Hindlimb muscle (tissue), 1 donor: ENCODE measurements around the gene ARID1B. TPM values are rescaled to one million over a fixed set of nuclear protein-coding genes. Genes with fewer than 3 reads are reported as not detected.
A peak's percentile ranks its signal among the peaks of the same experiment; 100 is the strongest.

Experiments used
- DNase-seq: peaks from one replicate; pipeline ENCODE4 v3.0.0-alpha.2; 2013
- polyA plus RNA-seq: library from polyadenylated mRNA; unstranded; fragments of 120-200 nt; gene quantifications from one replicate; pipeline ENCODE4 v1.2.1, GENCODE V29; 2013; ENCODE audit not compliant: insufficient read length

ARID1B gene
- polyA plus RNA-seq, 1 donor = 76.6 TPM

DNA sequence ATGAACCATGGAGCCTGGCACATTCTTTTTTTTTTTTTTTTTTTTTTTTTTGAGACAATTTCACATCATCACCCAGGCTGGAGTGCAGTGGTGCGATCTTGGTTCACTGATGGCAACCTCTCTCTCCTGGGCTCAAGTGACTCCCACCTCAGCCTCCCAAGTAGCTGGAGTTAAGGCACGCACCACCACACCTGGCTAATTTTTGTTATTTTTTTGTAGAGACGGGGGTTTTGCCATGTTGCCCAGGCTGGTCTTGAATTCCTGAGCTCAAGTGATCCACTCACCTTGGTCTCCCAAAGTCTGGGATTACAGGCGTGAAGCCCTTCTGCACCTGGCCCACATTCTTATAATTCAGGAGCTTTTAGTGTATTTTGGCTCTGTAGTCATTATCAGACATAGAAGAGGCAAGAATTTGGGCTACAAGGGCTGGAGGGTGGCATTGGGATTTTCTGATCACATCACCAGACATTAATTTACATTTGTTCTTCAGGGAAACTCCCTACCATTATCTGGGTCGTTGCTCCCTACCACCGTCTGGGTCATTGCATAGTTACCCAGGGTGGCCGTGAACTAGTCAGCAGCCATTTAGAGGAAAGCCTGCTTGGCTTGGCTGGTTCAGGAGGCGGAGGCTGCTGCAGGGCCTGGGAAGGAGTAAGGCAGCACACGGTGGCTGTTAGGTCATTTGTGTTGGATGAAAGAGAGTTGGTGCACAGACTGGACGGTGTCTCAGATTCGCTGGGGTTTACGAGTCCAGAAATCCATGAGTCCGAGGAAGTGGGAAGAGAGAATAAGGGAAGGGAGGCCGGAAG is 17.6 kb downstream of the ARID1B start:
- DNase-seq = no peak

DNA sequence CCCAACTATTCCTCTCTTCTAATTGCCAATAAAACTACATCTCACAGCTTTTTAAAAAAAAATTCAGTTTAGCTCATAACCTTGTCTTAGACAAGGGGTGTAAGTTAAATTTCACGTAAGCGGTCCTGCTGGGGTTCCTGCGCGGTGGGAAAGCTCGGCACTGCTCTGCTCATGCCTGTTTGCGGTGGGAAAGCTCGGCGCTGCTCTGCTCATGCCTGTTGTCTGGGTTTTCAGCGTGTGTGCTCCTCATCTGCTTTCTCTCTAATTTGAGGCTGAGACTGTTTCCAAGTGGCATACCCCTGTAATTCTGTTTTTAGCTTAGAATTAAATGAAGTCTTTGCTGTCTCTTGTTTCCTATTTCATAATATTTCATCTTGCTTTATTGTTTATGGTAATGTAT is 18.6 kb downstream of the ARID1B start:
- no peak for DNase-seq

DNA sequence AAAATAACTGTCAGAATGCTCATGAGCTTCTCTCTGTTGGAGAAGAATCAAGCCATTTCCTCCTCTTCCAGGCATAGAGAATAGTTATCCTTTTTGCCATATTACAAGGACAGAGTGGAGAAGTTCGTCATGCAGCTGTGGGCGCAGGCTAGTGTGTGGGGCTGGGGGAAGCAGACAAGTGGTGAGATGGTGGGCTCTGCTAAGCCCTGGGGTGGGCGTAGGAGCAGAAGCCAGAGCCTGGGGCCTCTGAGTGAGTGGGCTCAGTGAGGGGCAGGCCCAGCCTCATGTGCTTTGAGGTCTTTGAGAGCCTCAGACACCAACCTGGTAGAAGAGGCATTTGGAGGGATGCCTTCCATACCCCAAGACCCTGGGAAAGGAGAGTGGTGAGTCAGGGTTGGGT is 19.4 kb downstream of the ARID1B start:
- no peak for DNase-seq

DNA sequence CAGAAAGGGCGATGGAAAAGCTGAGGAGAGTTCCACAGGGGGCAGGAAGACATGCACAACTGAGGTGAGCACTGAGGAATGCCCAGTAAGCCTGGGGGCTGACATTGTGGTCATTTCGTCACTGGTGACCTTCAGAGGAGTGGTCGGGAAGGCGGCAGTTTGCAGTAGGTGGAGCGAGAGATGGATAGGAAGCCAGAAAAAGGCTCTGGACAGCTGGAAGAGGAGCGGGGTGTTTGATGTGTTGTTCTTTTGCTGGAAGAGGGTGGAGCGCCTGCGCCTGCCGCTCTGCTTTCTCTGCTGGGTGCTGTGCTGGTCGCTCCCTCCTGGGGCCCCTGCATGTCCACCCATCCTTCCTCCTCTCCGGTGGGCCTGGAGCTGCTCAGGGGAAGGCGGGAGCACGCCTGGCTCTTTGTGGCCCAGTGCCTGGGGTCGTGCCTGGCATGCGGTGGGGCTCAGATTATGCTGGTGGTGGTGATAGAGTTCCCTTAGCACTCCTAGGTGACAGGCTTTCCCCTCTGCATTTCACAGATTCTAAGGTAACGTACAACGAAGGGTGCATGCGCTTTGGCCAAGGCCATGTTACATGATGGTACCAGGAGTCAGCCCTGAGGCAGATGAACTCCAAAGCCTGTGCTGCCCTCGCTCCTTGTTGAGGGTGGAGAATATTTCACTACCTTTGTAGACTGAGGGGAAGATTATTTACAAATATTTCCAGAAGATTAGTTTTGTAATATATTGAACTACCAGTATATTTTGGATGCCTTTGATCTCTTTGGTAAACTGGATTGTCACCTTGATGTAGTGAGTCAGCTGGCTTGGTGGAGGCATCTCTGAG is 20.9 kb downstream of the ARID1B start:
- DNase-seq = no peak

DNA sequence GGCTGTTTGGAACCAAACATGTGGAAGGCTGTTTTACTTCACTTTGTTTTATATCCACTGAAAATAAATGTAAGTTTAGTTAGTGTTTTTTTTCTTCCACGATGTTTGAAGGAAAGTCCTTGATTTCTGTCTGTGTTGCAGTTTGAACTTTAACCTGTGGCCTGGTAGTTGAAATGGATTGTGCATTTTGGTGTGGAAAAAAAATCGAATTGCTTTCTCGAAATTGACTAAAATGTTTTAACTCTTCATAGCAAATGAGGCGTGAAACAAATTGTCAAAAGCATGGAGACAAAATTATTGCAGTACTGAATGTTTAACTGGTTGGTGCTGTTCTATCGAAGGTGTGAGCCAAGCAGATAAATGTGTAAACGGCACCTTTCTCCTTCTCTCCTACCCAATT is 24.5 kb downstream of the ARID1B start:
- no peak for DNase-seq

DNA sequence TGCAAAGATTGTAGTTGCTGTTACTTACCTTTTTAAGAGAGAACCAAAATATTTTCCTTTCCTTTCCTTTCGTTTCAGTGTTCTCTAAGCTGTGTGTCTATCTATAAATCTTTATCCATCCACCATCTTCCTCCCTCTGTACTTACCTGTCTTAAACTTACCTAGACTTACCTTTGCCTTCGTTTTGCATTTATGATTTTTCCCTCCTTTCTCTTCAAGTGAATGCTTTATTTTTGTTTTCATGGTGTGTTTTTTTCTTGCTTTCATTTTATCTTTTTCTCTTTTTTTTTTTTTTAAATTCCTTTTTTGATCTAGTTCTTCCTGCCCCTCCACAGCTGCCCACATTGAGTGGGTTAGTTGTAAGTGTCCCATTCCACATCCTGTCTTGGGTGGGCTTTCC is 26.2 kb downstream of the ARID1B start:
- DNase-seq = no peak

DNA sequence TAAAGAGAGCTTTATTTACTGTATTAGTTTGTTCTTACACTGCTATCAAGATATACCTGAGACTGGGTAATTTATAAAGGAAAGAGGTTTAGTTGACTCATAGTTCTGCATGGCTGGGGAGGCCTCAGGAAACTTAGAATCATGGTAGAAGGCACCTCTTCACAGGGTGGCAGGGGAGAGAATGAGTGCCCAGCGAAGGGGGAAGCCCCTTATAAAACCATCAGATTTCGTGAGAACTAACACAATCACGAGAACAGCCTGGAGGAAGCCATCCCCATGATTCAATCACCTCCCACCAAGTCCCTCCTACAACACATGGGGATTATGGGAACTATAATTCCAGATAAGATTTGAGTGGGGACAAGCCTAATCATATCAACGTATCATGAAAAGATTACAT is 27.2 kb downstream of the ARID1B start:
- DNase-seq = no peak

DNA sequence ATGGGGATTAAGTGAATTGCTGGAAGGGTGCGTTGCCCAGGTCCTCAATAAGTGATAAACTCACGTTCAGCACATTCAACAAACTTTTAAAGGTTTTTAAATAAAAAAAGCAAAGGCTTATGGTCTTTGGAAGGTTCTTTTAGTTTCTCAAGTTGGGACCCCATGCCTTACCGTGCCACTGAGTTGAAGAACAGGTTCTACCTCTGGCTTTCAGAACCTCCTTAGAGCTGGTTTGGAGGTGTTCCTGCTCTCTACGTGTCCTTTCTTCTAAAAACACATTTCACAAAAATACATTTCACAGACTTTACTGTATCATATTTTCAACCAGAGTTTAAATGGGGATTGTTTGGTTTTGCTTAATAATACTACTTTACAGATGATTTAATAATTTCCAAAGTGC is 29.0 kb downstream of the ARID1B start:
- DNase-seq = no peak

DNA sequence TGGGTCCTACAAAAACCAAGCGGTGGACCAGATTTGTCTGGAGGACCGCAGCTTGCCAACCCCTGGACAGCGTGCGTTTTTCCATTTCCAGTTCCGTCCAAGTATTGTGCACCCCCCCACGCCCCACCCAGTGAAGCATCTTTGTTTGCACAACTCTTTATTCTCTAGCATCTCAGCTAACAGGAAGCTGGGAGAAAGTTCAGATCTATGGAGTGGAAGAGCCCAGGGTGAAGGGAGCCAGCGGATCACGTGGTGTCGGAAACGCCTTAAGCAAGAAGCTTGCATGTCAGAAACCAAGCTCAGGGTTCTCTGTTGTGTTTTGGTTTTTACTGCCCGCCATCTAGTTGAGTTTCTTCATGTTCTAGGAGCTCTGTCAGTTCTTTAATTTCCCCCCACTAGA is 29.9 kb downstream of the ARID1B start:
- DNase-seq = no peak

DNA sequence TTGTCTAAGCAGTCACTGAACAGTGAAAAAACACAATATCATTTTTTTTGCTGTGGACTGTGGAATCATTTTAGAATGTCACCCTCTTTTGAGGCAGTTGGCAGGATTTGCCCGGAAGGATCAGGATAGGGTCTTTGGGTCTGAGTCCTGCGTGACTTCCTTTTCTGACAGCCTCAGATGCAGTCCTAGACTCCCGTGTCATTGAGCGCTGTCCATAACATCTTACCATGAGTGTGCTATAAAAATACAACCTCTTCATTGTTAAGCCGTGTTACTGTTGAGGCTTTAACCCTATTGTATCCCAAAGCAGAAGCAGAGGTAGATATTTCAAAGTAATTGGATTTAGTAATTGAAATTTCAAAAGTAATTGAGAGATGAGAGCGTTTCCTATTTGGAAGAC is 30.6 kb downstream of the ARID1B start:
- DNase-seq = no peak

DNA sequence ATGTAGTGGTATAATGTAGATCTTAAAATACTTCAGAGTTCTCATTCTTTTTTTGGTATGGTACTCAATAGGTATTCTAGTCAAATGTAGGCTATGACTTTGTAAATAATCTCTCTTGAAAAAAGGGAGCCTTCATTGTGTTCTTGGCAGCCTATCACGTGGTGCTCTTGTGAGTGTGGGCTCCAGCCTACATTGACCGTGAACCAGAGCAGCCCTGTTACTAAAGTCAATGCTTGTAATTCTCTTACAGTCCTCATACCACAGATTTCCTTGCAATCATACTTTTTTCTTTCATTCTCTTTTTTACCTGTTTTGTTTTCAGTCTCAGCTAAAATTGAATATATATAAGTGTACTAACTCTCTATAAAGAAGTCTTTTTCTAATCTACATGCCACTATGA is 31.1 kb downstream of the ARID1B start:
- DNase-seq = no peak

DNA sequence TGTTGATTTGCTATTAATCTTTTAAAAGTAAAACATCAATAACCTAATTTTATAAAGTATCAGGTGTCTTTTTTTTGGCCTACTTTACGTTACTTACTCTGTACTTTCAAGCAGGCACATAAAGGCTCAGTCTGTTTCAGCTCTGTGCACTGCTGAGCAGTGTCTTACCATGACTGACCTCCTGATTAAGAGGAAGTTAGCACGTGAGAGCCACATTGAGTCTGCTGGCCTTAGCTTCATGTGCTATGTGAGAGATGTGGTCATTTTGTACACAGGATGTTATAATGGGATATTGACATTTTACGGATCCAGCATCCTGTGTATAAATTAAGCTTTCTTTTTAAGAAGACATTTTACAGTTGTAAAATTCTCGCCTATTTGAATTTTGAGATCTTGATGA is 31.9 kb downstream of the ARID1B start:
- DNase-seq = peak; percentile 23

DNA sequence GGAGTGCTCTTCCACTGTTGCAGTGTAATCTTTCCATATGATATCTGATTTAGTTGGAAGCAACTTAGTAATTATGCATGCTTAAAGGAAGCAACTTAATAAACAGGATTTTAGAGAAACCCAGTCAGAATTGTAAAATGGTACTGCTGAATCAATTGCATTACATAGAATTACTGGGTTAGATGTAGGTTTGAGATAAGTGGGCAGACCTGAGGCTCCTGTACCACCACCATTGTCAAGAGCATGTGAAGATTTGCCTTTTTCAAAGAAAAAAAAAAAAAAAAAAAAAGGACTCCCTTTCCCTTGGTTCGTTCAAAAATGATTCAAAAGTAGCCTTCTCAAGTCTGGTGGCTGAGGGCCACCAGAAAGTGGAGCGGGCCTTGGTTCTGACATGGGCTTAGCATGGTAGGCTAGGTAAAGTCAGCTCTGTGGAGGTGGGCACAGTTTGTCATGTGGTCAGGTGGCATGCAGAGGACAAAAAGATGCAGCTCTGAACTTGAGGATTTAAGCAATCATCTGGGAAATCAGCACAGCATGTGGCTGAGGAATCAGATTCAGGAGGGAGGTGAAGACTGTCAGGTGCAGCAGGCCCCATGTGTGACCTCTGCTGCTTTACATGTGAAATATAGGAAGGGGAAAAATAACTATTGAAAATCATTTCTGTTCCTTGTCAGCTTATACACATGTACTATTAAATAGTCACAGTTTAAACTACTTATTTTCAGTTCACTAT is 32.4 kb downstream of the ARID1B start:
- no peak for DNase-seq

DNA sequence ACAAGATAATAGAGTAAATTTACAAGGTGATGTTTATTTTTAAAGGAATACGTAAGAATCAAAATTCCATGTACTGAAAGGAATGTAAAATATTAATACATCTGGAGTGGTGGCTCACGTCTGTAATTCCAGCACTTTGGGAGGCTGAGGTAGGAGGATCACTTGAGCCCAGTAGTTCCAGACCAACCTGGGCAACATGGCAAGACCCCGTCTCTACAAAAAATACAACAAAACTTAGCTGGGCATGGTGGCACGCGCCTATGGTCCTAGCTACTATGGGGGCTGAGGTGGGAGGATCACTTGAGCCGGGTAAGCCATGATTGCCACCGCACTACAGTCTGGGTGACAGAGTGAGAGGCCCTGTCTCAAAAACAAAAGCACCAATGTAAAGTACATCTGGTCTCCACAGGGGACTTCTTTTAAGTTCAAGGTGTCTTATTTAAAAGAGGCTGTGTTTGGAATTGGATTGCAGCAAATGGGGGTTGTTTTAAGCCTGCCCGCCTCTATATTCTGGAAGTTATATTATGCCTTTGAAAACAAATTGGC is 36.9 kb downstream of the ARID1B start:
- DNase-seq = no peak

DNA sequence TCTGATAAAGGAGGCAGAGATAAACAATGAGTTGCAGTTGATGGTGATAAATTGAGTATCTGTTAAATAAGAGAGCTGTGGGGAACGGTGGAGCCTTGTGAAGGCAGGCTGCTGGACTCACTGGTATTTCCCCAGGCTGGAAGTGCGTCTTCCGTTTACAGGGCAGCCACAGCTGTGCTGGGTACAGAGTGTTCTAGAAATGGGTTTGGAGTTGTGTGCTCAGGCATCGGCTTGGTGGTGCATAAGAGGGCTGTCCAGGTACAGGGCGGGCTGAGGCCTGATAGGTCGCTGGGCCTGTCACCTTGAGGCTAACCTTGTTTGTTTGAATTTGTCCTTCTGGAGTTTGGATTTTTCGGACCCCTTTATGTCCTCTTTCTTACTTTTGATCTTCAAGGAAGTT is 39.3 kb downstream of the ARID1B start:
- DNase-seq = no peak

DNA sequence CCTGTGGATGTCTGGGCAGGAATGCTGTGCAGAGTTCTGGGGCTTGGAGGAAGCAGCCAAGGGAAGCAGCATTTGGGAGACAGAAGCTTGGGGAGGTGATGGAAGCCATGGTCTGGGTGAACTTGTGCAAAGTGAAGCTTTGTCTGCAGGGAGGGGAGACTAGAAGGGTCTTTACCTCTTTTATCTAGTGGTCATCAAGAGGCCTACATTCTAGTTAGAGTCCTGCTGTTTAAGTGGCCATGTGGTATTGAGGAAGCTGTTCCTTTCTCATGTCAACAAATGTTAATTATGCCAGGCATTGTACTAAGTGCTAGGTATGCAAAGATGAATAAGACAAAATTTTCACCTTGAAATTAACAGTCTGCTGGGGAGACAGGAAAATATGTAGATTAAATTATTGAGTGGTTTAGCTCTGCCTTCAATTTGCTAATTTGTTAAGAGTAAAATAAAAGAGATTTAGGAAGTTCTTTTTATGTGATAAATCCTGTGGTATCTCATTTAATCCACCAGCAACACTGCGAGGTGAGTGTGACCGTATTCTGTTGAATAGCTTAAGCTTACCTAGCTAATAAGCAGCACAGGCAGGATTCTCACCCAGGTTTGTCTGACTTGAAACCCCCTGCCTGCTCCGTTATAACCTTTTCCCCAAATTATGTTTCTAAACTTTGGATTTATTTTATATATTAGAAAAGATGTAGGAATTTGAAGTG is 43.1 kb downstream of the ARID1B start:
- DNase-seq = no peak

DNA sequence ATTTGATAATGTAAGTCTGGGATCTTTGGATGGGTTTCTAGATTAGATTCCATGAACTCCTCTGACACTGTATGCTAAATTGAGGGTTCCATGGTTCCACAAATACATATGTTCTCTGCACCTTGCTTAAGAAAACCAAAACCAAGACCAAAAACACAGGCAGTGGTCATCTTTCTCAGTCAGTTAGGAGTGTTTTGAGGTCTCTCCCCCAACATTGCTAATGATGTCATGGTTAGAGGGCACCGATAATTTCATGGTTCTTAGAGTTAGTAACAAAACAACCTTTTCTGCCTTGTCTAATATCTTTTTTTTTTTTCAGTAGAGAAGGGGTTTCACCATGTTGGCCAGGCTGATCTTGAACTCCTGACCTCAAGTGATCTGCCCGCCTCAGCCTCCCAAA is 44.5 kb downstream of the ARID1B start:
- no peak for DNase-seq

DNA sequence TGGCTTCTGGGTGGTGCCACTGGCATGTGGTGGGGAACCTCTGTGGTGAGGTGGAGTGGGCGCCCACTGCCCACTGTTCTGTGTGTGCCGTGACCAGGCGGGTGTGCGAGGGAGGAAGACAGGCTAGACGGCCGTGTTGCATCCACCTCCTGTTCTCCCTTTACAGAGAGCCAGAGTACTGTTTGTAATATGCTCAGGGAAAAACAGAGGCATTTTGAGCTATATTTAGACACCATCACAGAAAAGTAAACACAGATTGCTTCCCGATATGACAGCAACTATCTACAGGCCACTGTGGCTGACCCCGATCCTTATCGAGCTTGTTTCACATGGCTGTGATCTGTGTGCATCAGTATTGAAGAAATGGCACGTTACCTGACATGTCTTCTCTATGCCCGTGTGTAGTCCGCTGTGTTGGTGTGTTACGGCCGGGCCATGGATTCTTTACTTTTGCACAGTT is 45.6 kb downstream of the ARID1B start:
- DNase-seq = no peak

DNA sequence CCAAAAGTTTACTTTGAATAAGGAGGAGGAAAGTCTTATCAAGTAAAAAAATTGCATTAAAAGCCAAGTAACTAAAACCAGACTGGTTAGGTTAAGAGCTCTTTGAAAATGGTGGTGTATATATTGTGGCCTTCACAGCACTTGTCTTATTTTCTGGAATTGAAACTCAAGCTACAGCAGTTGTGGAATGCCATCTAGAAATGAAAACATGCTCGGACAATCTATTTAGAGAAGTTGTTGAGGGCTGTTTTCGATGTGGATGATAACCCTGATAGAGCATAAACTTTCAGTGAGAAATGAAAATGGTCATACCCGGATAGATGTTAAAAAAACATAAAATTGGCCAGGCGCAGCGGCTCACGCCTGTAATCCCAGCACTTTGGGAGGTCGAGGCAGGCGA is 47.0 kb downstream of the ARID1B start:
- no peak for DNase-seq

DNA sequence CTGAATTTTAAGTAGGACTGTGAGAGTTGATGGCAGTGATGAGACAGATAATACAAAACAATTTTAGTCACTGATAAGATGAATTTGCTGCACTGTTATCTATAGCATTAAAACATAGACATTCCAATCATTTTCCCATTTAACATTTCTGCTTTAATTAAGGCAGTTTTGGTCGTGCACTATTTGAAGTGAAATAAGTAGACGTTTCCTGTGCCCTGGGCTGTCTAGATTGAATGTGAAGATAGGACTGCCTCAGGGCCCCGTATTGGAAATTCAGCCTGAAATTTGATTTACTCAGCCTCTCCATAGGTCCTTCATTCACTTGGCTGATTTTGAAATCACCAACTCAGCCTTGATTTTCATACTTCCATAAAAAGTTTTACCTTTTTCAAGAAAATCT is 48.3 kb downstream of the ARID1B start:
- DNase-seq = no peak

DNA sequence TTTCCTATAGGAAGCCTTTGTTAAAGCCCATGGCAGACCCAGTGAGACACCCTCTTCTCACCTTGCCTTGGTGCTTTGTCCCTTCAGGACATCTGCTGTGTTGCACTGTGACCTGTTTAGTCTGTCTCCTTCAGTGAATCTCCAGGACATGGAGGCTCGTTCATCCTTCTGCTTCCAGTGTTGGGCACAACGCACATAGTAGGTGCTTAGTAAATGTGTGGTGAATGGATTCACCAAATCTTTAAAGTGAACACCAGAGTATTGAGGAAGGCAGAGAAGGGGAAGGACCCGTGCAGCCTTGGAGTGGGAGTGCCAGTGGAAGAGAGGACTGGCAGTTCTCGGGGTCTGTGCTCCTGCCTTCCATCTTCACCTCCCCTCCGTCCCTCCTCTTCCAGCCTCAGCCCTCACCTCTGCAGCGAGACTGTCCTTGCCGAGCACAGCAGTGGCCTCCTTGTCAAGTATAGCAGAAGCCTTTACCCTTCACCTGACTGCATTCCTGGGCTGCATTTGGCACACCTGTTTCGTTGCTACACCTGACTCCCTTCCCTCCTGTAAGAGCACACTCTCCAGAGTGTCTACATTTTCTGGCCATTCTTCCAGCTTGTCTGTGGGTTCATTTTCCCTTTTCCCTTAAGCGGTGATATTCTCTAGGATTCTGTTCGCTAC is 49.2 kb downstream of the ARID1B start:
- DNase-seq = no peak

DNA sequence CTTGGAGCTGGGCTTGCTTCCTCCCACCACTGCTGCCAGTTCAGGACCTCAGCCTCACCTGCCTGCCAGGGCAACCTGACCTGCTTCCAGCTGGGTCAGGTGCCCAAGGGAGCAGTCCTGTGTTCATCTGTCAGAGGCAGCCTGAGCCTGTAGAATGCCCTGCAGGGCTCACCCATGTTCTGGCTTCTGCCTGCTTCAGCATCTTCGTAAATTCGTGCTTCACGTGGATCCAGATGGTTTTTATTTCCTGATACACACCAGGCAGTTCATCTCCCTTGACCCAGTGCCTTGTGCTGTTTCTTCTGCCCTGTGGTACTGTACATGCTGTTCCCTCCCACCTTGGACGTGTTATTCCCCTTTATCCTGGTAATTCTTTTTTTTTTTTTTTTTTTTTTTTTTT is 50.2 kb downstream of the ARID1B start:
- no peak for DNase-seq
